Panc1 (cell line): ENCODE measurements around the gene METTL26.

Source experiments
- CTCF ChIP-seq: fragments of 450-650 bp; IDR thresholded peaks from 2 replicates; pipeline ENCODE4 v1.5.1; 2017; ENCODE audit warnings: mild to moderate bottlenecking
- POLR2AphosphoS5 ChIP-seq: IDR thresholded peaks from 2 replicates; pipeline ENCODE4 v1.6.1; 2012; ENCODE audit warnings: mild to moderate bottlenecking, low read depth, low read length, moderate library complexity
- REST ChIP-seq, 2 experiments: IDR thresholded peaks; 2 replicates each; pipeline ENCODE4 v1.6.1; 2011 to 2012; ENCODE audit warnings: low read depth in 2 of 2, control low read depth in 1 of 2, low read length in 1 of 2, mild to moderate bottlenecking in 1 of 2, moderate library complexity in 1 of 2; ENCODE audit not compliant: insufficient read depth in 1 of 2
- SIN3A ChIP-seq: IDR thresholded peaks from 2 replicates; pipeline ENCODE4 v1.6.1; 2012; ENCODE audit warnings: low read depth, mild to moderate bottlenecking, low read length, moderate library complexity, borderline replicate concordance; ENCODE audit not compliant: insufficient read depth
- TCF7L2 ChIP-seq: IDR thresholded peaks from 2 replicates; pipeline ENCODE4 v1.6.1; 2011; ENCODE audit warnings: mild to moderate bottlenecking, low read depth, low read length, inconsistent platforms

- no peak for TF ChIP-seq REST (IDR thresholded peaks at IDR 0.05; ENCODE audit: insufficient read depth in 1 of 2, low read depth in 2 of 2, low read length in 1 of 2)
- TF ChIP-seq CTCF = no peak
- TF ChIP-seq TCF7L2 = no peak
- no peak; the same call in 1 of the 2 replicates for TF ChIP-seq POLR2AphosphoS5
- TF ChIP-seq SIN3A = 0 out of 2 replicates have a peak, but pooled peaks have one; percentile 19
These were observed 43.0 kb upstream of the METTL26 start for GRCh38 chr16:678858-679813.
